Activated T-helper 2 cell treated with anti-CD3 and anti-CD28 coated beads, Interferon-gamma antibody, Interleukin-2, Interleukin-4, amounts not matched to agents 10 μg/mL and 5 μg/mL and 100 μg/mL, durations not matched to agents 14 hours and 24 hours and 36 hours (primary cell): ENCODE results near the gene UBL3. TPM values are rescaled to one million over a fixed set of nuclear protein-coding genes. Genes with fewer than 3 reads are reported as not detected.

Source experiments
- DNase-seq: peaks from one replicate; pipeline ENCODE4 v3.0.0; 2021; ENCODE audit warnings: low spot score
- H3K27ac Mint-ChIP-seq: one replicate; pipeline ENCODE4 v1.8.0; 2021; ENCODE audit warnings: mixed read lengths
- H3K27me3 Mint-ChIP-seq: one replicate; pipeline ENCODE4 v1.8.0; 2021; ENCODE audit warnings: low read depth, mixed read lengths
- H3K36me3 Mint-ChIP-seq: one replicate; pipeline ENCODE4 v1.8.0; 2021; ENCODE audit warnings: low read depth, mixed read lengths
- H3K4me1 Mint-ChIP-seq: one replicate; pipeline ENCODE4 v1.8.0; 2021; ENCODE audit warnings: low read depth, mixed read lengths
- H3K4me3 Mint-ChIP-seq: one replicate; pipeline ENCODE4 v1.8.0; 2021; ENCODE audit warnings: low read depth, mild to moderate bottlenecking, moderate library complexity, mixed read lengths
- H3K9me3 Mint-ChIP-seq: one replicate; pipeline ENCODE4 v1.8.0; 2021; ENCODE audit warnings: mixed read lengths
- intact Hi-C: fragments of 100-400 bp; cut with micrococcal nuclease; formaldehyde crosslinking; loops from one replicate; pipeline ENCODE4 v1.15.1; 2023
- total RNA-seq: library from RNA; stranded (reverse); gene quantifications from 2 replicates; pipeline ENCODE4 v1.2.3, GENCODE V29; 2022

UBL3 gene
- total RNA-seq, 1 donor from 2014 or later: 8.5 TPM

GRCh38 chr13:29743201-29743786, 107.1 kb downstream of the UBL3 start:
- Mint-ChIP-seq H3K4me1 (no peaks in the 10 kb centered on the region), H3K27me3 (peaks cover 8% of the 10 kb centered on the region), H3K36me3 (no peaks in the 10 kb centered on the region), H3K27ac (no peak overlapping the region), H3K4me3 (no peak overlapping the region), H3K9me3 (no peaks in the 10 kb centered on the region)
- DNase-seq: no peak
- intact Hi-C loops: no loop called here

- DNase-seq: no peak
- Mint-ChIP-seq H3K4me1 (no peaks in the 10 kb centered on the region), H3K27ac (no peak overlapping the region), H3K4me3 (no peak overlapping the region), H3K27me3 (peaks cover 11% of the 10 kb centered on the region), H3K9me3 (no peaks in the 10 kb centered on the region), H3K36me3 (no peaks in the 10 kb centered on the region)
- intact Hi-C loops: no loop called here
These were observed 109.5 kb downstream of the UBL3 start for GRCh38 chr13:29740961-29741360.

- no peaks in the 10 kb centered on the region for H3K36me3 Mint-ChIP-seq
- no peaks in the 10 kb centered on the region for H3K9me3 Mint-ChIP-seq
- H3K27ac Mint-ChIP-seq: no peak overlapping the region
- H3K4me1 Mint-ChIP-seq: peaks cover 11% of the 10 kb centered on the region
- H3K4me3 Mint-ChIP-seq: no peak overlapping the region
- no peak for DNase-seq
- peaks cover 24% of the 10 kb centered on the region for H3K27me3 Mint-ChIP-seq
- intact Hi-C loops: no loop called here
These were observed 113.4 kb downstream of the UBL3 start for GRCh38 chr13:29737061-29737460.

- peaks cover 11% of the 10 kb centered on the region for H3K4me1 Mint-ChIP-seq
- no peaks in the 10 kb centered on the region for H3K9me3 Mint-ChIP-seq
- H3K27me3 Mint-ChIP-seq: peaks cover 55% of the 10 kb centered on the region
- DNase-seq: no peak
- H3K36me3 Mint-ChIP-seq: no peaks in the 10 kb centered on the region
- H3K4me3 Mint-ChIP-seq: no peak overlapping the region
- intact Hi-C loops: no loop called here
- no peak overlapping the region for H3K27ac Mint-ChIP-seq
These were observed 117.2 kb downstream of the UBL3 start for GRCh38 chr13:29733147-29733611.

- Mint-ChIP-seq H3K36me3 (no peaks in the 10 kb centered on the region), H3K4me1 (peaks cover 11% of the 10 kb centered on the region), H3K9me3 (no peaks in the 10 kb centered on the region), H3K4me3 (no peak overlapping the region), H3K27me3 (peaks cover 55% of the 10 kb centered on the region), H3K27ac (no peak overlapping the region)
- no peak for DNase-seq
- intact Hi-C loops: no loop called here
These were observed 120.2 kb downstream of the UBL3 start for GRCh38 chr13:29730253-29730652.

GRCh38 chr13:29722415-29722814, 128.0 kb downstream of the UBL3 start:
- H3K36me3 Mint-ChIP-seq: no peaks in the 10 kb centered on the region
- no peak for DNase-seq
- intact Hi-C loops: no loop called here
- no peaks in the 10 kb centered on the region for H3K9me3 Mint-ChIP-seq
- no peaks in the 10 kb centered on the region for H3K4me1 Mint-ChIP-seq
- peaks cover 16% of the 10 kb centered on the region for H3K27me3 Mint-ChIP-seq
- H3K27ac Mint-ChIP-seq: no peak overlapping the region
- H3K4me3 Mint-ChIP-seq: no peak overlapping the region

- Mint-ChIP-seq H3K27ac (no peak overlapping the region), H3K9me3 (no peaks in the 10 kb centered on the region), H3K4me1 (peaks cover 3% of the 10 kb centered on the region), H3K4me3 (no peak overlapping the region), H3K27me3 (peaks cover 13% of the 10 kb centered on the region), H3K36me3 (no peaks in the 10 kb centered on the region)
- intact Hi-C loops: no loop called here
- DNase-seq: no peak
These were observed 128.7 kb downstream of the UBL3 start for GRCh38 chr13:29721766-29722165.

GRCh38 chr13:29718694-29719093, 131.7 kb downstream of the UBL3 start:
- Mint-ChIP-seq H3K4me3 (no peak overlapping the region), H3K27ac (no peak overlapping the region), H3K27me3 (peaks cover 8% of the 10 kb centered on the region), H3K36me3 (no peaks in the 10 kb centered on the region), H3K9me3 (no peaks in the 10 kb centered on the region), H3K4me1 (peaks cover 9% of the 10 kb centered on the region)
- intact Hi-C loops: no loop called here
- DNase-seq: no peak

GRCh38 chr13:29716493-29716892, 133.9 kb downstream of the UBL3 start:
- H3K36me3 Mint-ChIP-seq: no peaks in the 10 kb centered on the region
- intact Hi-C loops: no loop called here
- no peak for DNase-seq
- H3K4me3 Mint-ChIP-seq: no peak overlapping the region
- no peaks in the 10 kb centered on the region for H3K9me3 Mint-ChIP-seq
- no peak overlapping the region for H3K27ac Mint-ChIP-seq
- peaks cover 9% of the 10 kb centered on the region for H3K4me1 Mint-ChIP-seq
- H3K27me3 Mint-ChIP-seq: peaks cover 11% of the 10 kb centered on the region
